ENCODE measurements around the gene GGTLC1.

GRCh38 chr20:23959054-23959453 lies 29.5 kb downstream of the GGTLC1 start:
- TF ChIP-seq CTCF (IDR thresholded peaks at IDR 0.05; ENCODE audit: low read length) = no peak
- no peak for TF ChIP-seq EZH2 (IDR thresholded peaks at IDR 0.05; ENCODE audit: borderline replicate concordance, low read length)

Measured in OCI-LY1 (cell line).